ENCODE measurements around the gene CFAP69.
"Not testable (repeated sequence)": the region's sequence is repeated elsewhere in the genome, so short reads cannot be mapped to it uniquely, and the experiment has no call there.

Gene CFAP69

DNA sequence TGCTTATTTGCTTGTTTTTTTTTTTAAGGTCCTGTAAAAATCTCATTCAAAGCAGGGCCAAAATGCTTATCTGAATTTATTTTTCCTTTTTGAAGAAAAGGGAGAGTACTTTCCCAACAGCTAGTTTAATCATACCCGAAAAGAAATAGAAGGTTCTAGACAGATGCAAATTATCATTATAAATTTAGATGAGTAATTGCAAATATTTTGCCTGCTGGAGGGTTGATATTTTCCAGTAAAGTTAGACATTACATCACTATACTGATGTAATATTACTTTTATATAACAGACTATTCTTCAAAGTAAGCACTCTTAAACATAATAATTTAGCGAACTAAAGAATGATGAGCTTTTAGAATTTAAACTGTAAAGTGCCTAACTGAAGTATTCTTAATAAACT lies 14.1 kb upstream of the CFAP69 start:
- no peak for DNase-seq (ENCODE audit: low read depth, low spot score)

DNA sequence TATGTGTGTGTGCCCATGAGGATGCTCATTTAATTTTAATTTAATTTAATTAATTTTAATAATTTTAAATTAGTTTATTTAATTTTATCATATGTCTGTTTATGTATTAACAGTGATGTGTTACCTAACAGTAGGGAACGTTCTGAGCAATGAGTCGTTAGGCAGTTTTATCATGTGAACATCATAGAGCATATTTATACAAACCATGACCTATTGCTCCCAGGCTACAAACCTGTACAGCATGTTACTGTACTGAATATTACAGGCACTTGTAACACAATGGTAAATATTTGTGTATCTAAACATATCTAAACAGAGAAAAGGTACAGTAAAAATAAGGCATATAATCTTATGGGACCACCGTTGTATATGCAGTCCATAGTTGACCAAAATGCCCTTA lies 13.7 kb upstream of the CFAP69 start:
- no peak overlapping the region for H3K4me3 ChIP-seq (ENCODE audit: low read length)
- DNase-seq (ENCODE audit: low read depth, low spot score) = no peak

More for the DNA sequence above, 14.1 kb upstream of the CFAP69 start:
- no peak overlapping the region for H3K4me3 ChIP-seq (ENCODE audit: low read length)

DNA sequence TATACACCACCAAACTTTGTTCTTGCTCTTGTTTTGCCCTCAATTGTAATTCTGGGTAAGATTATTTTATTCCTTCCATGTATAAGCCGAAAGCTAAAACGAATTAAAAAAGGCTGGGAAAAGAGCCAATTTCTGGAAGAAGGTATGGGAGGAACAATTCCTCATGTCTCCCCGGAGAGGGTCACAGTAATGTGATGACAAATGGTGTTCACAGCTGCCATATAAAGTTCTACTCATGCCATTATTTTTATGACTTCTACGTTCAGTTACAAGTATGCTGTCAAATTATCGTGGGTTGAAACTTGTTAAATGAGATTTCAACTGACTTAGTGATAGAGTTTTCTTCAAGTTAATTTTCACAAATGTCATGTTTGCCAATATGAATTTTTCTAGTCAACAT lies 12.5 kb upstream of the CFAP69 start:
- H3K4me3 ChIP-seq (ENCODE audit: low read length) = no peak overlapping the region
- DNase-seq (ENCODE audit: low read depth, low spot score) = no peak

DNA sequence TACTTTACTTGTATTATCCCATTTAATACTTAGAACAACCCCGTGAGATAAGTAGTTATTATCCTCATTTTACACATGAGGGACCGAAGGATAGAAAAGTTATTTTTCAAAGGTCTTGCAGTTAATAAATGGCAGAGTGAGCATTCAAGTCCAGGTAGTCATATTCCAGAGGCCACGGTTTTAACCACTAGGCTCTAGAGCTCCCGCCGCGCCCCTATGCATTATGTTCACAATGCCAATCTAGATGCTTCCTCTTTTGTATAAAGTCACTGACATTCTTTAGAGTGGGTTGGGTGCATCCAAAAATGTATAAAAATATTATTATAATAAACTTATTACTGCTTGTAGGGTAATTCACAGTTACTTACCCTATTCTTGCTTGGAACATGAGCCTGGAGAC lies 11.4 kb upstream of the CFAP69 start:
- DNase-seq (ENCODE audit: low read depth, low spot score) = no peak
- no peak overlapping the region for H3K4me3 ChIP-seq (ENCODE audit: low read length)

DNA sequence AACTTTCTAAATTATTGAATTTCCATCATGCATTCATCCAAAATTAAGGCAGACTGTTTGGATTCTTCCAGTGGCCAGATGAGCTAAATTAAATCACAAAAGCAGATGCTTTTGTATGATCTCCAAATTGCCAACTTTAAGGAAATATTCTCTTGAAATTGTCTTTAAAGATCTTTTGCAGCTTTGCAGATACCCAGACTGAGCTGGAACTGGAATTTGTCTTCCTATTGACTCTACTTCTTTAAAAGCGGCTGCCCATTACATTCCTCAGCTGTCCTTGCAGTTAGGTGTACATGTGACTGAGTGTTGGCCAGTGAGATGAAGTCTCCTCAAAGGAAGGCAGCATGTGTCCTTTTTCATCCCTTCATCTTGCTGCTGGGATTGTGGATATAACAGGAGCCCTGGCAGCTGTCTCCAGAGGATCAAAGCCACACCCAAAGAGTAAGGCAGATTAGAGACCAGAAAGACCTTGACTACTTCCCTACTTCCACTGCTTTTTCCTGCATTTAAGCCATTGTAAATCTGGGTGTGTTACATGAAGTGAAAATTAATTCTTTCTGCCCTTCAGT lies 8.2 kb upstream of the CFAP69 start:
- no peak for DNase-seq (ENCODE audit: low read depth, low spot score)

DNA sequence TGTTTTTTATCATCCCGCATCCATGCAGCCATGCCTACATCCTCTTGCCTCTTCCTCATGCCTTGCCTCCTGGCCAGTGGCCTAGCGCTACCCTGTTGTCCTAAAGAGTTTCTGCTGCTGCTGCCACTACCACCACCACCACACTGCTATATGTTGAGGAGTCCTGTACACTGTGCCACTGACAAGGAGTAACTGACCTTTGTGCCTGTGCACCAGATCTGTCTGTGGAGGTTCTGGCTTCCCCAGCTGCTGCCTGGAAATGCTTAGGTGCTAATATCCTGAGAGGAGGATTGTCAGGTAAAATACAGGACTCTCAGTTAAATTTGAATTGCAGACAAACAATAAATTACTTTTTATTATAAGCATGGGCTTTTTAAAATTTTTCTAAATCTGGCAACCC lies 7.0 kb upstream of the CFAP69 start:
- no peak for DNase-seq (ENCODE audit: low read depth, low spot score)
- H3K4me3 ChIP-seq (ENCODE audit: low read length) = no peak overlapping the region

More for the DNA sequence above, 8.2 kb upstream of the CFAP69 start:
- H3K4me3 ChIP-seq (ENCODE audit: low read length) = no peak overlapping the region

DNA sequence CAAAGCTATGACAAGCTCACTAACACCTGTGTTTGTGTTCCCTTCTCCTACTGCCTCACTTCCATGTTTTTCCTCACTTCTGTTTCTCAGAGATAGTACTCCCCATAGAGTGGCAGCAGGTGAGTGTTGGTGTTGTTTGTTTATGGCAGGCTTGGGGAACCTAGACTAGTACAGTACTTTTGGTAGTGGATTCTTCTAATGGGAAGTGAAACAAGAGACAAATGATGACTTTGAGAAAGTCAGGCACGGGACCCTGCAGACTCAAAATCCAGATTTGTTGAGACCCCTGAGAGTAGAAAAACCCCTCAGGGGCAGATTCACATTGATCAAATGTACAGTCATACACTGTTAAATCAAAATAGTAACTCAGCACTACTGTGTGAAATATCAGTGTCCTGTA lies 6.4 kb upstream of the CFAP69 start:
- H3K4me3 ChIP-seq (ENCODE audit: low read length) = no peak overlapping the region
- no peak for DNase-seq (ENCODE audit: low read depth, low spot score)

DNA sequence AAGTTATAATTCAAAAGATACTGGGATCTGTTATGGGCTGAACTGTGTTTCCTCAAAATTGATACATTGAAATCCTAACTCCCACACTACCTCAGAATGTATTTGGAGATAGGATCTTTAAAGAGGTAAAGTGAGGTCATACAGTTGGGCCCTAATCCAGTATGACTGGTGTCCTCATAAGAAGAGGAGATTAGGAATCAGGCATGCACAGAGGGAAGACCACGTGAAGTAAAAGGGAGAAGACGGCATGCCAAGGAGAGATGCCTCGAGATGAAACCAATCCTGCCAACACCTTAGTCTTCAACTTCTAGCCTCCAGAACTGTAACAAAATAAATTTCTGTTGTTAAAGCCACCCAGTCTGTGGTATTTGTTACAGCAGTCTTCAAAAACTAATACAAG lies 5.9 kb upstream of the CFAP69 start:
- DNase-seq (ENCODE audit: low read depth, low spot score) = no peak
- no peak overlapping the region for H3K4me3 ChIP-seq (ENCODE audit: low read length)

DNA sequence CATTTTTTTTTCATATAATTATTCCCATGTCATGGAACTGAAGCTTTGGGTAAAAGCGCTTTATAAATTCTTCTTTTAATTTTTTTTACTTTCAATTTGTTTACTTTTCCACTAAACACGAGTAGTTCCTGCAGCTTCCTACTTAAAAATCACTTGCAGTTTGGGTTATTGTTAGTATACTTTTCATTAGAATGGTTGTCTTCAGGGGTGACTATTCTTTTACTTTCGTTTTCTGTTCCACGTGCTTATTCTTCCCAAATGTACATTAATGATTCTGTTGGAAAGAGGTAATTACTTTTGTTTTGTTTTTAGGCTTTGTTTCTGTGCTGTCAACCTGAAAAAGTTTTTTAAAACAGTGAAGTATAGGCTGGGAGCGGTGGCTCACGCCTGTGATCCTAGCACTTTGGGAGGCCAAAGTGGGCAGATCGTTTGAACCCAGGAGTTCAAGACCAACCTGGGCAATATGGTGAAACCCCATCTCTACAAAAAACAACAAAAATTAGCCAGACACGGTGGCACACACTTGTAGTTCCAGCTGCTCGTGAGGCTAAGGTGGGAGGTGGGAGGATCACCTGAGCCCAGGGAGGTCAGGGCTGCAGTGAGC lies 5.2 kb upstream of the CFAP69 start:
- no peak overlapping the region; the same call in 1 of the 2 replicates for H3K4me3 ChIP-seq (ENCODE audit: low read length)
- no peak for DNase-seq (ENCODE audit: low read depth, low spot score)

DNA sequence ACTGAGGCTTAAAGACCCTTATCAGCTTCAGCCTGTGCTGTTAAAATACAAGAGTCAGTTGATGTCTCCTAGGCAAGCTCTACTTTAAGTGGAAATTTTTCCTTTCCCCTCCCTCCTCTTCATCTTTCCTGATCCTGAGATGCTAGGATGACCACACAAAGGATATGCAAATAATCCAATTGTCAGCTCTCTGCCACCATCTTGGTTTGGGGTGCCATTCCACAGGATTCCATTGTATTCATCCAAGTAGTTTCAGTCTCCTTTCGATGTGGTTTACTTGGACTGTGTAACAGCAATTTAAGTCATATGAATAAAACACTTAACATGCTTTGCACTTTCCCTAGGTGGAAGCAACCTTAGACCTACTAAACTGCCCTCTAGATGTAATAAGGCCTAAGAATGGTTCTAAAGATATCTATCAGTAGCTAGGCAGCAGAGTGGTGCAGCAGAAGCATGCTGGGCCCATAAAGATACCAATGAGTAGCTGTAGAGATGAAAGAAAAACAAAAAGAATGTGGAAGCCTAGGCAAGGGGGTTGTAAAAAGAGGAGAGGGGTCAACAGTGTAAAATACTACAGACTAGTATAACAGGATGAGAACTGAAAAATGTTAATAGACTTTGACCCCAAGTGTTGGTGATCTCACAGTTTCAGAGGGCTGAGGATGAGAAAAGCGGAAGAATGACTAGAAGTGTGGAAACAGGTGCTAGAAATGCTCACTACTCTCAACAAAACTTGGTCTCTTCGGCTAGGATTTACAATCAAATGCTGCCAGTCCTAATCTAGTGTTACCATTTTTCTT lies 2.4 kb upstream of the CFAP69 start:
- no peak overlapping the region for H3K4me3 ChIP-seq (ENCODE audit: low read length)
- no peak for DNase-seq (ENCODE audit: low read depth, low spot score)

DNA sequence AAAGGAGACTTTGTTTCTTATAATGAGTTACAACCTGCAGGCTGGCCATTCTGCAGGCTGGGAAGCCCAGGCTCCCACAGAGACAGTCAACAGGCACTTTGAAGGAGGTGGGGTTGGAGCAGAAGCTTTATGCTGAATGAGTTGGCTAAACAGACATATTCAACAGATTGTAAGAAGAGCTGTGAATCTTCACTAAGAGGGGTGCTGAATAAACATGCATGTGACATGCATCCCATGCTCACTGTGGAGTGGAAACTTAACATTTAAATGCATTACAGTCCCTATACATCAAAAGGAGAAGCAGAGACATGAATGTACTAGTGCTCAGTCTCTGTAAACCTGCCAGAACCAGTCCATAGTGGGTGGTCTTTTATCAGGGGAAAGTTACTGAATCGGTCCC lies 1.4 kb upstream of the CFAP69 start:
- H3K4me3 ChIP-seq (ENCODE audit: low read length) = no peak overlapping the region
- no peak for DNase-seq (ENCODE audit: low read depth, low spot score)

DNA sequence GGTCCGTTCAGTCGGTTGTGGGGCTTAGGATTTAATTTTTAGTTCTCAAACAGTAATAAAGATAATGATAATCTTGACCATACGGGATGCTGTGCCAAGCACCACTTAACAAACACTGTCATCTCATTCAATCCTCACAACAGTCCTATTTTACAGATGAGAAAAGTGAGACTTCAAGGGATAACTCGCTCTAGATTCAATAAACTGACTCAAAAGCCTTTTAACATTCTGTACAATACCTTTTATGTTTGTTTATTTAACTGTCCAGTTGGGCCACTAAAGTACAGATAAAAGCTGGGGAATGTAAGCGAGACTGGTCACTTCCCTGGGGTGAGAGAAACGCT lies 437 bp upstream of the CFAP69 start:
- H3K4me3 ChIP-seq (ENCODE audit: low read length) = peak overlapping the region; percentile 58
- no peak for DNase-seq (ENCODE audit: low read depth, low spot score)

DNA sequence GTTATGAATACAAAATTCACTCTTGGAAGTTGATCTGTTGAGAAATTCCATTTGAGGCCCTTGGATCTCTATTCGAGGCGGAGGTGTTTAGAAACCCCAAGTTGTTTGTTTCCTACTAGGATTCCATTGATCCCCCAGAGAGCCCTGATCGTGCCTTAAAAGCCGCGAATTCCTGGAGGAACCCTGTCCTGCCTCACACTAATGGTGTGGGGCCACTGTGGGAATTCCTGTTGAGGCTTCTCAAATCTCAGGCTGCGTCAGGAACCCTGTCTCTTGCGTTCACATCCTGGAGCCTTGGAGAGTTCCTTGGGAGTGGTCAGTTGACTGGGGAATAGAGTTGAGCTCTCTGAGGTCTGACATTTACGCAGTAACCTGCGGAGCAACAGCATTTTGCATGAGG lies 1.2 kb downstream of the CFAP69 start:
- no peak overlapping the region for H3K4me3 ChIP-seq (ENCODE audit: low read length)
- DNase-seq (ENCODE audit: low read depth, low spot score) = no peak

DNA sequence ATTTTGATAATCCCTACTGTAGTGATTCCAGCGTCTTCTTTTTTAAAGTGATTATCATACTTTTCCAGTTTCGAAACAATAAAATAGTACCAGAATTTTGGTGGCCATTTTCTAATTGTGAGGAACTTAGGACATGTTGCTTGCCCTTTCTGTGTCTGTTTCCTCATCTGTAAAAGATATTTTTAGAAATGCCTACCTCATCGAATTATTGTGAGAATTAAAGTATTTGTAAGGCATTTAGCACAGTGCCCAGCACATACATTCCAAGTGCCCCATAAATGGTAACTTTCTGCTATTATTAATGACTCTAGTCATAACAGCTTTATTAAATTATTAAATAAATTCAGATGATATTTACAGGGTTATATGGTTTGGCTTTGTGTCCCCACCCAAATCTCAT lies 3.7 kb downstream of the CFAP69 start:
- DNase-seq (ENCODE audit: low read depth, low spot score) = no peak
- no peak overlapping the region for H3K4me3 ChIP-seq (ENCODE audit: low read length)

DNA sequence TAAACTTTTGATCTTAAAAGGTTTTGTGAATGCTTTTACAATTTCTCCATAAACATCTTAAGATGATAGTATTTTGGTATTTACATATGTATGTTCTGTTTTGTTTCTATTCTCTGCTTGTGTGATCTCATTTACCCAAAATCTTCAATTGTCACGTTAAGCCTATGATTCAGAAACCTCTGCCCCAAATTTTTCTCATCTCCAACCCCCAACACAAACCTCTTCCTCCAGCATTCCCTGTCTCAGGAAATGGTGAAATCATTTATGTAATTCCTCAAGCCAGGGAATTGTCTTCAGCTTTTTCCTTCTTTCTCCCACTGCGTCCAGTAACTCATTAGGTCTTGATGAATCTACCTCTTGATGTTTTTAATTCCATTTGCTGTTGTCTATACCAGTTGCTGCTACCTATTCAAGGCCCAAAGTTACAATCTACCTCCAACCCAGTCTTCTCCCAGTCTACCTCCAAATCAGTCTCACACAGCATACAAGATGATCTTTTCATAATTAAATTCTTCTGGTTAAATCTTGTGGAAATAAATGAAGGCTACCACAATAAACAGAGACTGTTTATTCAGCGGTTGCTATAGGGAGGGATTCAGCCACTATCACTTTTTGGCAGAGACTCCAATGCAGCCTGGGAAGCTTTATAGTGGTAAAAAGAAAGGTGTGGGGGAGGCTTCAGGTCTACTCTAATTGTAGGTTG lies 5.8 kb downstream of the CFAP69 start:
- H3K4me3 ChIP-seq (ENCODE audit: low read length) = no peak overlapping the region
- no peak for DNase-seq (ENCODE audit: low read depth, low spot score)

DNA sequence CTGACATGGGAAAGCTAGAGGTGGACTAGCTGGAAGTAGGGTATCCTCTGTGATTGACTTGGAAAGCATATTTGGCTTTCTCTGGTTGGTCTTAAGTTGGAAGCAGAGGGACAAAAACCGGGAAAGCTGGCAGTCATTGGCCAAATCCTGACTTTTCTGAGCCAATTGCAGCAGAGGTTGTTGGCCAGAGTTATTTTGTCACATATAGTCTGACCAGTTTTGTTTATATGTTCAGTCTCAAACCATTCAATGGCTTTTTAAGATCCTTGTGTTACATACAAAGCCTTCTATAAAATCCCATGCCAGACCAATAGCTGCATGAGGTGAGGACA lies 6.3 kb downstream of the CFAP69 start:
- H3K4me3 ChIP-seq (ENCODE audit: low read length) = no peak overlapping the region
- DNase-seq (ENCODE audit: low read depth, low spot score) = no peak

DNA sequence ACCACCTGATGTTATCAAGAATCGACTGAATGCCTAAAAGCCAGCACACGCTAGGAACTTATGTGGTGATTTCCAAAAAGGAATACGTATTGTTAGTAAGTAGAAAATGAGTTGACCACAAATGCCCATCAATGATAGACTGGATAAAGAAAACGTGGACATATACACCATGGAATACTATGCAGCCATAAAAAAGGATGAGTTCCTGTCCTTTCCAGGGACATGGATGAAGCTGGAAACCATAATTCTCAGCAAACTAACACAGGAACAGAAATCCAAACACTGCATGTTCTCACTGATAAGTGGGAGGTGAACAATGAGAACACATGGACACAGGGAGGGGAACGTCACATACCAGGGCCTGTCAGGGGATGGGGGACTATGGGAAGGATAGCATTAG lies 11.0 kb downstream of the CFAP69 start:
- not testable (repeated sequence) for H3K4me3 ChIP-seq (ENCODE audit: low read length); DNase-seq (ENCODE audit: low read depth, low spot score)

DNA sequence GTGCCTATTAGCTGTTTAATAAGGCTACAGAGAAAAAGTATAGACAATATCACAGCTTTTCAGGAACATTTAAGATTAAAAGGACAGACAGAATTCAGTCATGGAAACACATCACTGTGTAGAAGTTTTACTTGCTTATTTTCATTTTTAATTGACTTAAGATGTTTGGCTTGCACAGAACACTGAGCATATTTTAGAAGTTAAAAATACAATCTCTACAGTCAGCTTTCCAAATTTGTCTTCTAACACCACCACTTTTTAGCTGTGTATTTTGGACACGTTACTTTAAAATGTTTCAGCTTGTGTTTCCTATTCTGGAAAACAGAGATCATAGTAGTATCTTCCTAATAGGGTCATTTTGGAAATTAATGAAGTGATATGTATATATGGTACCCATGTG lies 11.8 kb downstream of the CFAP69 start:
- H3K4me3 ChIP-seq (ENCODE audit: low read length) = no peak overlapping the region
- DNase-seq (ENCODE audit: low read depth, low spot score) = no peak

DNA sequence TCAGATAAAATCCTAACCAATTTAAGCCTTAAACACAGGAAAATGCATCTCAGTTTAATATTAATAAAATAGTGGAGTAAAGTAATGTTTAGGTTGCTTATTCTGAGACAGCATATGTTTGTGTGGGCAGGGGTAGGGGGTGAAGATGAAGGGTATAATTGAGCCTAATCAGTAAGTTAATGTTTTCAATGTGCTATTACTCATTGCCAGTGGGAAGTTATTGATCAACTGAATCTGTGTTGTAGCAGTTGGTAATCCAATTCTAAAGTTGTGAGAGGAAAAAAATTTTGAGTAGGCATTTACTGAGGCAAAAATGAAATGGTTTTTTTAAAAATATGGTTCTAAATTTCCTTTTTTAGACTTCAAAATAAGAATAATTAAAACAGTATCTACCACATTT lies 16.5 kb downstream of the CFAP69 start:
- H3K4me3 ChIP-seq (ENCODE audit: low read length) = no peak overlapping the region
- no peak for DNase-seq (ENCODE audit: low read depth, low spot score)

DNA sequence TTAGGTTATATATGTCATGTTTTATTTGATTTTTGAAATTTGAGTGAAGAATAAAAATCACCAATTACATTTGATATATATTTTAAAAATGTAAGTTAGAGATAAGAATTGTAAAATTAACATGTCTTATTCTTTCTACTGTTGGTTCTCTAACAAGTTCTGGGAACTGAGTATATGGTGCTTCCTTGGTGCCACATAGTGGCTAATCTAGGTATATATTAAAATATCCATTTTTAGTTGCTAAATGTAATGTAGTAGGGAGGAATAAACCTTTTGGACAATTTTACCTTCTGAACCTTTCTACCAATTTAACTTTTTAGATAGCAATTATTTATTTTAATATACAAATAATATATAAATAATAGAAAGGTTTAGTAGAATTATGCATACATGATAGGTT lies 17.5 kb downstream of the CFAP69 start:
- no peak overlapping the region for H3K4me3 ChIP-seq (ENCODE audit: low read length)
- DNase-seq (ENCODE audit: low read depth, low spot score) = no peak

Data from Jurkat, Clone E6-1 (cell line).